ENCODE results near the gene WDR18.
A peak's percentile ranks its signal among the peaks of the same experiment; 100 is the strongest.

Gene WDR18

GRCh38 chr19:1025960-1026782 lies 42.0 kb downstream of the WDR18 start, which contains the start of gene CNN2:
Gene CNN2 (plus strand): TSS chr19:1026608. CDS start chr19:1026662, 54 bp downstream.
- peak in 1 of 2 experiments; percentile 12 for DNase-seq

DNA sequence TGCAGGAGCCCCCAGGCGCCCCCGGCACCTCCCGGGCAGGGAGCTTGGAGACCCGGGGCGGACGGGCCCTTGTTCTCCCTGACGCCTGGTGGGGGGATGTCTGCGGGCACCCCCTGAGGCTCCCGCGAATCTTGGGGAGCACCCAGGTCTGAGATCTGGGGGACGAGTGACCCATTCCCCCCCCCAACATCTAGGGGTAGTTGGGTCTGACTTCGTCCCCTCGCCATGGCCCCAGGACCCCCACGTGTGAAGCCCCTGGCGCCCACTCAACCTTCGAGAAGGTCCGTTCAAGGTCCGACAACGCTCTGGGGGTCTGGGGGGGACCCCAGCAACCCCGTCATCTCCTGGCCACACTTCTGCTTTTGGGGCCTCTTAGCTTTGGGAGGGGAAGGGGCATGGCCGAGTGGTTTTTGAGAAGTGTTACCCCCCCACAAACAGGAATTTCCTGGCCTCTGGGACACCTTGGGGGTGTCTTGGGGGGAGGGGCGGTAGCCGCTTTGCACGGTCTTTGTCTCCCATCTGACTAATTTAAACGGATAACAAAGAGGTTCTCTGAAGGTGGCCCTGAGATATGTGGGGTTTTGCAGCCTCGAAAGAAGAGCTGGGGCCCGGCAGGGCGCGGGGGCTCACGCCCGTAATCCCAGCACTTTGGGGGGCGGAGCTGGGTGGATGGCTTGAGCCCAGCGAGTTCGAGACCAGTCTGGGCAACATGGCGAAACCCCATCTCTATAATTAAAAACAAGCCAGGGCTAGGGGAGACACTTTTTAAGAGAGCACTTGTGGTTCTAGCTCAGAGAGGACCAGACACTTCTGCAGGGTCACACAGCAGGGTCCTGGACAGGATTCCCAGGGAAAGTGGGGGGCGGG lies 42.9 kb downstream of the WDR18 start:
- DNase-seq, result no peak

DNA sequence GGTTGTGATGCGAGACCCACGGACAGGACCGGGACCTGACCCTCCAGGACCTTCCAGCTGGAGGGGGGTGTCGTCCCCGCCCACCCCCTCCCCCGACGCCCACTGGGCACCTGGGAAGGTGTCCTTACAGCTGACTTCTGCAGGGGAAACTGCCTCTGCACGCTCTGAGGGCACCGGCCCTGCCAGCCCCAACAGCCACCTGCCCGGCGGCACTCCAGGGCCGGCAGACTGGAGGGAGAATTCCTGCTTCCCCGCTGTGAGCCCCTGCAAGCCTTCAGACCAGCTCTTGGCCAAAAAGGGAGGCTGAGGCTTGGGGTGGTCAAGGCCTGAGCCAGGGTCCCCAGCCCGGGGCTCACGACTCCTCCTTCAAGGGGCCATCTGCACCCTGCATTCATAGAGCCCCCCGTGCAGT lies 43.5 kb downstream of the WDR18 start:
- no peak for DNase-seq

DNA sequence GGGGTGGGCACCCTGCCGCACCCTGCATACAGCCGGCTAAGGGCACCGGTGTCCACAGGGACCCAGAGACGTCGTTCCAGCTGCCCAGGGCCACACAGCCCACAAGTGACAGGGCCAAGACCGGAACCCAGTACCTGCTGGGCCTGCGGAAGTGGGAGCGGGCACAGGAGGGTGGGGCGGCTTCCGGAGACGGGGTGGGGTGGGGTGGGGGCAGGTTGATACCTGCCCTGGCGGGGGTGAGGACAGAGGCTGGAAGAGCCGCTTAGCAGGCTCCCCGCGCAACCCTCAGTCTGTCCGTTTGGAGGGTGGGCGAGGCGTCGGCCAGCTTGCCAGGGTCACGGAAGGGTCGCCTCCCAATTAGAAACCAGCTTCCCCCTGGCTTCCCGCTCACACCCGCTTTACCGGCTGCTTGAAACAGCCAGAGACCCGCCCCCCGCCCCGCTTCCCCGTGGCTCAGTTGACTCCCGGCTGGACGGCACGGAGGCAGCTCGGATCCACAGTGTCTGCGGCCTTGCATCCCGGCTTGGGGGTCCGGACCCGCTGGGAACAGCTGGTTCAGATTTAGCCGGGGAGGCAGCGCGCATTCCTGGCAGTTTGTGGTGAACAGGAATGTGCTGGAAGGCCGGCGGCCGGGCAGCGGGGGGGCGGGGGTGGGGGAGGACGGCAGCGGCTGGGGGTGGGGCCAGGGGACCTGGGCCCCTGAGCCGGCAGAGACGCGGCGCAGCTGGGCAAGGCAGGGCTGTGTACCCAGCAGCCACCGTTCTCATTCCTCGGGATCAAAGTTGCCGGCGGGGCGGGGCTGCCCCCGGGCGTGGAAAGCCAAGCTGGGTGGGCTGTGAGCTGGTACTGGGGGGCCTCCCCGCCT lies 44.1 kb downstream of the WDR18 start:
- DNase-seq, result no peak

- no peak for DNase-seq
These were observed 48.2 kb downstream of the WDR18 start for GRCh38 chr19:1032264-1032867.

DNA sequence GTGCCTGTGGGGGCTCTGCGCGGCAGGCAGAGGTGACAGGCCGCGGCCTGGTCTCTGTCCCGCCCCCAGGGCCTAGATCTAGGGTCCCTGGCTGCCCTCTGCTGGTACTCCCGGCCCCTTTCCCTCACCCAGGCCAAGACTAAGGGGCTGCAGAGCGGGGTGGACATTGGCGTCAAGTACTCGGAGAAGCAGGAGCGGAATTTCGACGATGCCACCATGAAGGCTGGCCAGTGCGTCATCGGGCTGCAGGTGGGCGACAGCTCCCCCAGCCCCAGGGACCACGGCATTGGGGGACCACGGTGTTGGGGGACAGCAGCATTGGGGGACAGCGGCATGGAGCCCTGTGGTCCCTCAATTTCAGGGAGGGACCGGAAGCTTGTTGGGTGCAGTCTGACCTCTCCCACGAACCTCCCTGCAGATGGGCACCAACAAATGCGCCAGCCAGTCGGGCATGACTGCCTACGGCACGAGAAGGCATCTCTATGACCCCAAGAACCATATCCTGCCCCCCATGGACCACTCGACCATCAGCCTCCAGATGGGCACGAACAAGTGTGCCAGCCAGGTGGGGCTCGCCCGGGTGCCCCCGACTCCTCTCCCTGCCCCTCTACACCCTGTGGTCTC lies 52.0 kb downstream of the WDR18 start:
- no peak for DNase-seq

- DNase-seq, result no peak
These were observed 53.5 kb downstream of the WDR18 start for GRCh38 chr19:1037621-1038064.

- no peak for DNase-seq
These were observed 55.0 kb downstream of the WDR18 start for GRCh38 chr19:1038978-1039645.

- DNase-seq, result peak; percentile 88 to 94
These were observed 55.7 kb downstream of the WDR18 start, which contains the start of gene ABCA7 for GRCh38 chr19:1039646-1040475. Gene ABCA7 (plus strand): TSS chr19:1040107. CDS start chr19:1041362, 1,255 bp downstream.

- peak; percentile 59 to 60 for DNase-seq
These were observed 56.5 kb downstream of the WDR18 start for GRCh38 chr19:1040476-1041271.

DNA sequence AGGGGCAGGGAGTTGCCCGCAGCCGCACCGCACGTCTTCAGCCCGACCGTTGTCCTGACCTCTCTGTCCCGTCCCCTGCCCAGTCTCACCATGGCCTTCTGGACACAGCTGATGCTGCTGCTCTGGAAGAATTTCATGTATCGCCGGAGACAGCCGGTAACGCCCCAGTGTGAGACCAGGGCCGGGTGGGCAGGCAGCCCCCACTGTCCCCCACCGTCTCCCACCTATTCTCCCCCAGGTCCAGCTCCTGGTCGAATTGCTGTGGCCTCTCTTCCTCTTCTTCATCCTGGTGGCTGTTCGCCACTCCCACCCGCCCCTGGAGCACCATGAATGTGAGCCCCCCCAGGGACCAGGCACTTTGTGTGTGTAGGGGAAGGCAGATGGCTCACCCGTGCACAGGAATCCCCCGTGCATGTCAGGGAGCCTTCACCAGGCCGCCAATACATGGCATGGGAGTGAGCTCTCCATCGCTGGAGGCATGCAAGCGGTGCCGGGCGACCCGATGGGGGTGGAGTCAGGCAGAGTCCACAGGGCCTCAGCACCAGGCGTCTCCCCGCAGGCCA lies 57.2 kb downstream of the WDR18 start:
- DNase-seq, result no peak

- DNase-seq, result no peak
These were observed 57.9 kb downstream of the WDR18 start for GRCh38 chr19:1041835-1042685.

- DNase-seq, result no peak
These were observed 58.8 kb downstream of the WDR18 start for GRCh38 chr19:1042689-1043511.
